ENCODE measurements around the gene HPSE2.

Gene HPSE2

DNA sequence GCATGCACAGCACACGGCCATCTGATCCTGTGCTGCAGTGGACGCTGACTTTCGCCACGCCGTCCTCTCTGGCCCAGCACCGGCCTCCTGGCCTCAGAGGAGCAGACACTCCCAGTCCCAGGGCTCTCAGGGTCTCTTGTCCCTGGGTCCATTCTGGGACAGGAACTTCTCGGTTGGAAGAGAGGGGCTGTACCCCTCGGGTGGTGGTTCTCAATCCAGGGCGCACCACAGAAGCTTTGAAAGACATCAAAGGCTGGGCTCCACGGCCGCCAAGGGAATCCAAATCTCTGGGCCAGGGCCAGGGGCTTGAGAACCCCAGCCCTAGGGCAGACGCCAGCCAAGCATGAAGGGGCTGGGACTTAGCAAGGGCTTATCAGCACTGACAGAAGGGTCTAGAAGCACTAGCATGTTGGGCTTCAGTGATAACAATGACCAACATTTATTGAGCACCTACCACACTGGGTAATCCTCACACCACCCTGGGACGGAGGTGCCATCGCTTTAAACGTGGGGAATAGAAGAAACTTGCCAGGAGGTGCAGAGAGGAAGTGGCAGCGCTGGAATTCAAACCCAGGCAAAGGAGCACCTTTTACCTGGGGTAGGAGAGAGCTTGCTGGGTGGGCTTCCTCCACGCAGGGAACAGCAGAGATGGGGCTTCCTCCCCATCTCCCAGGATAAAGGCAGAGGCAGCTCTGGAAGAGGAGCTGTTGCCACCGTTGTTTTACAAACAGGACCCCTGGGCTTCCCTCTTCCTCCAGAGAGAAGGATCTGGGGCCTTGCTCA, 818.9 kb downstream of the HPSE2 start:
- TF ChIP-seq PAX5 (IDR thresholded peaks at IDR 0.05; ENCODE audit: insufficient read depth, low read length, severe bottlenecking) (no peak), POLR2A (IDR thresholded peaks at IDR 0.05; ENCODE audit: low read depth, low read length) (no peak), POU2F2 (IDR thresholded peaks at IDR 0.05; ENCODE audit: low read depth, low read length) (no peak), POLR2AphosphoS5 (IDR thresholded peaks at IDR 0.05; ENCODE audit: low read depth, low read length) (no peak), SPI1 (IDR thresholded peaks at IDR 0.05; ENCODE audit: low read depth, low read length) (no peak), TAF1 (IDR thresholded peaks at IDR 0.05; ENCODE audit: low read depth, low read length) (no peak)
- DNase-seq (ENCODE audit: insufficient read length, low spot score) (no peak), FAIRE-seq (no peak)

DNA sequence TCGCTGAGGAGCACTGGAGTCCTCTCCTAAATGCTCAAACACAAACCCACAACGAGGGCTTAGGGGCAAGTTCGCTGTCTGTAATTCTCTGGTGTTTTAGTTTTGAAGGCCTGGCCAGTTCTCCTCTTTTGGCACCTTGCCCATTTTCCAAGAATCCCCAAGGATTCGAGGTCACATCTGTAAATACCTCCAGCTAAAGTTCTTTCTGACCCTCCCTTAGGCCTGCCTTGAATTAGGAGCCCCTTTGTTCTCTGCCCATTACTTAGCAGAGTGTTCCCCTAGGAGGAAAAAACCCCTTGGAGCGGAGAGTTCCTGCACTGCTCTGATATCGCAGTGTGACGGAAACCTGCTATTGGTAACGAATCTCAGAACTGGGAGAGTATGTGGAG, 819.9 kb downstream of the HPSE2 start:
- no peak for FAIRE-seq
- TF ChIP-seq POLR2A (IDR thresholded peaks at IDR 0.05; ENCODE audit: low read depth, low read length): no peak
- no peak for TF ChIP-seq TAF1 (IDR thresholded peaks at IDR 0.05; ENCODE audit: low read depth, low read length)
- TF ChIP-seq POLR2AphosphoS5 (IDR thresholded peaks at IDR 0.05; ENCODE audit: low read depth, low read length): no peak
- no peak for TF ChIP-seq PAX5 (IDR thresholded peaks at IDR 0.05; ENCODE audit: insufficient read depth, low read length, severe bottlenecking)
- no peak for TF ChIP-seq SPI1 (IDR thresholded peaks at IDR 0.05; ENCODE audit: low read depth, low read length)
- TF ChIP-seq POU2F2 (IDR thresholded peaks at IDR 0.05; ENCODE audit: low read depth, low read length): no peak
- no peak for DNase-seq (ENCODE audit: insufficient read length, low spot score)

DNA sequence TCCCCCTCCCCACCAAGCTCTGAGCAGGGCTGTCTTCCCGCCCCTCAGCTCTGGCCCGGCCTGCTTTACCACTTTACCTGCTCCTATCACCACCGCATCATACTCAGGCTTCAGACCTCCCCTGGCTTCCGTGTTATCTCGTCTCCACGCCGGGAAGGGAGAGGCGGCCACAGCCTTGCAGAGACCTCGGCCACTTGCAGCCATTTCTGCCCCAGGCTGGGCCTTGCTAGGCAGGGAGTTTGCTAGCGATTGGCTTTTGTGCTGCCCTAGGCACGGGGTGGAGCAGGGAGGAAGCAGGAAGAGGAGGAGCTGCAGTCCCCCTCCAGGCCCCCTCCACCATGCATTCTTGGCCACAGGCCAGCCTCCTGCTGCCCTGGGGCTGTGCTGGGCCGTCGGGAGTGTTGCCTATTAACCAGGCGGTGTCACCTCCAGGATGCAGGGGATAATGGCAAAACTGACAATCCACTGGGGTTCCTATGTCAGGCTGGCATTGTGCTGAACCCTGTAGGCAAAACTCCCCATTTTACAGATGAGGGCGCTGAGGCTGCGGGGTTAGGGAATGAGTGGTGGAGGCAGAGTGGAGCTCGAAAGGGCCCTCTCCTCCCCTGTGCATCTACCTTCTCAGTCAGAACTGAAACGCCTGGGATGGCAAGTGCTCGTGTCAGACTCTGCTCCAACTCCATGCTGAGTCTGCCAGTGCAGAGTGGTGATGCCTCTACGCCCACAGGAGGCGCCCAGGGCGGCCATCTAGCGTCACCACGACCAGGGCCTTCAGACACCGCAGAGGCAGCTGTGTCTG, 820.5 kb downstream of the HPSE2 start, which contains the start of gene PYROXD2:
TSS of gene PYROXD2 (minus strand) at position 251 of the 799 bp plus-strand sequence. CDS start at position 204, 47 bp downstream.
- TF ChIP-seq SPI1 (IDR thresholded peaks at IDR 0.05; ENCODE audit: low read depth, low read length): peak; percentile 33; the same call in 1 of the 2 replicates
- TF ChIP-seq PAX5 (IDR thresholded peaks at IDR 0.05; ENCODE audit: insufficient read depth, low read length, severe bottlenecking): no peak
- no peak for TF ChIP-seq TAF1 (IDR thresholded peaks at IDR 0.05; ENCODE audit: low read depth, low read length)
- peak; percentile 74 for TF ChIP-seq POLR2A (IDR thresholded peaks at IDR 0.05; ENCODE audit: low read depth, low read length)
- peak; percentile 73 for TF ChIP-seq POLR2AphosphoS5 (IDR thresholded peaks at IDR 0.05; ENCODE audit: low read depth, low read length)
- no peak for TF ChIP-seq POU2F2 (IDR thresholded peaks at IDR 0.05; ENCODE audit: low read depth, low read length)
- FAIRE-seq (peak; percentile 95), DNase-seq (ENCODE audit: insufficient read length, low spot score) (peak; percentile 82)

DNA sequence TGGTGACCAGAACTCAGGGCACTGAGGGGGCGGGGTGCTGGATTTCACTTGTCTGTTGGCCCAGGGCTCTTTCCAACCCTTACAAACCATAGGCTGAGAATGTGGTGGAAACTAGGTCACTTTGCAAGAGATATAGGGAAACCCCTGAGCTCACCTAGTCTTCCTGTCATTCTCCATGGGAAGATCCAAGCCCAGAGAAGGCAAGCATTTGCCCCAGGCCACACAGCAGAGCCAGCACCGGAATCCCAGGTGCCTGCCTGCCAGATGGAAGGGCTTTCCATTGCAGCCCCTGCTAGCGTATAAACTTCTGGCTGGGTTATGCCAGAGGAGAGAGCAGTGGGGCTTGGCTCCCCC, 821.1 kb downstream of the HPSE2 start:
- no peak for TF ChIP-seq POLR2AphosphoS5 (IDR thresholded peaks at IDR 0.05; ENCODE audit: low read depth, low read length)
- no peak for DNase-seq (ENCODE audit: insufficient read length, low spot score)
- no peak for FAIRE-seq

DNA sequence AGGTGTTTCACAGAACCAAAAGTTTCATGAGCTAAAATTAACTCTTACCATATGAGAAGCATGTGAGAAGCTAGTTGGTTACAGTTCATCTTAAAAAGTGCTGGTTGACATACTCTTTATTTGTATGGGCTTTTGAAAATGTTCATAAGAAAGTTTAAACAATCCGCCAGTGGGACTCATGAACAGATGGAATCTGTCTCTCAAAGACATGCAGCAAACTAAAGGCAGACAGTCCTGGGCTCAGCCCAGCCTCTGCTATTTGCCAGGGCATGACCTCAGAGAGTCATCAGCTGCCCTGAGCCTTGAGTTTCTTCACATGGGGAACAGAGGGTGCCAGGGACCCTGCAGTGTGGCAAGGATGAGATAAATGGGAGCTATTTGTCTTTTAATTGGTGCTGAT, 823.9 kb downstream of the HPSE2 start:
- TF ChIP-seq POU2F2 (IDR thresholded peaks at IDR 0.05; ENCODE audit: low read depth, low read length) (no peak), POLR2A (IDR thresholded peaks at IDR 0.05; ENCODE audit: low read depth, low read length) (no peak), SPI1 (IDR thresholded peaks at IDR 0.05; ENCODE audit: low read depth, low read length) (no peak), TAF1 (IDR thresholded peaks at IDR 0.05; ENCODE audit: low read depth, low read length) (no peak), PAX5 (IDR thresholded peaks at IDR 0.05; ENCODE audit: insufficient read depth, low read length, severe bottlenecking) (no peak), POLR2AphosphoS5 (IDR thresholded peaks at IDR 0.05; ENCODE audit: low read depth, low read length) (no peak)
- FAIRE-seq: no peak
- DNase-seq (ENCODE audit: insufficient read length, low spot score): no peak

DNA sequence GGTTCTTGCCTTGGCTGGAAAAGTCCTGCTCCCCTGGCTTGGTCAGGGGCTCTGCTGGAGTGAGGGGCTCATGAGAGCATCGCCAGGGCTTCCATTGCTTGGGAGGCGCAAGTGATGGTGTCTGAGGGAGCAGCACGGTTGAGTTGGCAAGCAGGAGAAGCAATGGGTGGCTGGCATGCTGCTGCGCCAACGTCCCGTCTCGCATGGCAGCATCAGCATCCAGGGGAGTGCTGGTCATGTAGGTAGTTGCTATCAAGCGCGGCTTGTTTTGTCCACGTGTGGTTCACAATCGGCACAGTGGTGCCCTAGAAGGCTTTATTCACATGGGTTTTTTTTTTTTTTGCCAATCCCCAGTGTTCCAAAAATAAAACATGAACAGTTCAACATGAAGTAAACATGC, 824.5 kb downstream of the HPSE2 start:
- FAIRE-seq: no peak
- DNase-seq (ENCODE audit: insufficient read length, low spot score): no peak
- TF ChIP-seq PAX5 (IDR thresholded peaks at IDR 0.05; ENCODE audit: insufficient read depth, low read length, severe bottlenecking): no peak
- no peak for TF ChIP-seq POLR2A (IDR thresholded peaks at IDR 0.05; ENCODE audit: low read depth, low read length)
- TF ChIP-seq POU2F2 (IDR thresholded peaks at IDR 0.05; ENCODE audit: low read depth, low read length): no peak
- TF ChIP-seq TAF1 (IDR thresholded peaks at IDR 0.05; ENCODE audit: low read depth, low read length): no peak
- no peak for TF ChIP-seq POLR2AphosphoS5 (IDR thresholded peaks at IDR 0.05; ENCODE audit: low read depth, low read length)
- no peak for TF ChIP-seq SPI1 (IDR thresholded peaks at IDR 0.05; ENCODE audit: low read depth, low read length)

DNA sequence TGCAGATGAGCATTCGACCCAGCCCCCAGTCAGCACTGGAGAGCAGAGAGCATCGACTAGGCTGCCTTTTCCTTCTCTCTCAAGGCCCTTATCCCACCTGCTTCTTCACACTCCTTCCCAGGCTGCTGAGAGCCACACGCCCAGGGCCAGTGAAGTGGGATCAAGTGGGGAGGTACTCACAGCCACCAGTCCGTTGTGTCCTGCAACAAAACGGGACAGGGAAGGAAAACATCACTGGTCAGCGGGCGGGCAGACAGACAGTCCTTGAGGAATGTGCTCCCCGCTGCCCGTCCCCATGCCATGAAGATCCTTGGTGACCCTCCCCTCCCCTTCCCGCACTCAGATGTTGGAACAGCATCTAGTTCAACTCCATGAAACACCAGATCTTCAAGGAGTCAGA, 824.9 kb downstream of the HPSE2 start:
- DNase-seq (ENCODE audit: insufficient read length, low spot score) (no peak), FAIRE-seq (no peak)
- no peak for TF ChIP-seq POU2F2 (IDR thresholded peaks at IDR 0.05; ENCODE audit: low read depth, low read length)
- TF ChIP-seq TAF1 (IDR thresholded peaks at IDR 0.05; ENCODE audit: low read depth, low read length): no peak

DNA sequence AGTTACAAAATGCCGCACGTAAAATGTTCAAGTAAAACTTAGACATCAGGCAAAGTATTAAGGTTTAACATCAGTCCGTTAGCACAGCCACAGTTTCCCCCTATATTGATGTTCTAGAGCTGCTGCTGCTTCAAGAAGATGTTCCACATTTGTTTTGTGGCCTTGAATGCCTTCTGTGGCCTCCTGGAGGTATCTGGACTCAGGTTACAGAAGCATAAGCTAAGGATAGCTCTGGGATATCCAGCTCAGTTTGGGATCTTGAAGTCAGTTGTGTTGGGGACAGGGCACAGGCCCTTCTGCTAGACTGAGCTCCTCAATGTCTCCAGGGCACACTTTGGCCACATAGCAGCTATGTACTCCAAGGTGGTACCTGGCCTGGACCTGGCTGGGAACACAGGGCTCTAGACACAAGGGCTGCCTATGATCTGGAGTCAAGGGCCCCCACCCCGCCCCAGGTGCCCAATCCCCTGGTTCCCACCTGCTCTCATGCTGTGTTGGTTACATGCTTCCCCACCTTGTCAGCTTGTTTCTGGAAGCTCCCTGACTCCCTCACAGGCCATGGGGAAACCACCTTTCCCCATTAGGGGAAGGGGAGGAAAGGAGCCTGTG, 825.4 kb downstream of the HPSE2 start:
- FAIRE-seq (no peak), DNase-seq (ENCODE audit: insufficient read length, low spot score) (no peak)
- TF ChIP-seq POLR2A (IDR thresholded peaks at IDR 0.05; ENCODE audit: low read depth, low read length) (no peak), POLR2AphosphoS5 (IDR thresholded peaks at IDR 0.05; ENCODE audit: low read depth, low read length) (no peak), SPI1 (IDR thresholded peaks at IDR 0.05; ENCODE audit: low read depth, low read length) (no peak), PAX5 (IDR thresholded peaks at IDR 0.05; ENCODE audit: insufficient read depth, low read length, severe bottlenecking) (no peak), POU2F2 (IDR thresholded peaks at IDR 0.05; ENCODE audit: low read depth, low read length) (no peak), TAF1 (IDR thresholded peaks at IDR 0.05; ENCODE audit: low read depth, low read length) (no peak)

DNA sequence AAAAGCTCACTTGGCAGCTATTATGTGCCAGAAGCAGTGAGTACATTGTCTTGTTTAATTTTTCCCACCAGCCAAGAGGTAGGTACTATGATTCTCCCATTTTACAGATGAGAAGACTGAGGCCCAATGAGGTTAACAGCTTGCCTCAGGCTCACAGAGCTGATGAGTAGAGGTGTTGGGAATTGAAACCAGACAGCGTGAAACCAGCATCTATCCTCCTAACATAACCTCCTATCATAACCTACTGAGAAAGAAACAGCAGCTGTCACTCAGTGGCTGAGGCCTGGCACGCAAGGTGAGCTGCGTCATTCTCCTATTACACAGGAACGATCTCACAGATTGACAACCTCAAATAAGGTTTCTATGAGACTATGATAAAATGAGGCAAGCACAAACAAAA, 826.9 kb downstream of the HPSE2 start:
- DNase-seq (ENCODE audit: insufficient read length, low spot score) (no peak), FAIRE-seq (no peak)
- TF ChIP-seq POLR2A (IDR thresholded peaks at IDR 0.05; ENCODE audit: low read depth, low read length) (no peak), PAX5 (IDR thresholded peaks at IDR 0.05; ENCODE audit: insufficient read depth, low read length, severe bottlenecking) (no peak), POLR2AphosphoS5 (IDR thresholded peaks at IDR 0.05; ENCODE audit: low read depth, low read length) (no peak)

All from GM12891 (cell line).